Nephron progenitor cell (in vitro differentiated cells): ENCODE measurements around the gene MRPL47.

Experiments
- DNase-seq: peaks from one replicate; pipeline ENCODE4 v3.0.0; 2021
- H3K27ac Mint-ChIP-seq: 2 replicates; pipeline ENCODE4 v1.8.0; 2021; ENCODE audit warnings: mild to moderate bottlenecking, moderate library complexity, mixed read lengths
- H3K27me3 Mint-ChIP-seq: 2 replicates; pipeline ENCODE4 v1.8.0; 2021; ENCODE audit warnings: mild to moderate bottlenecking, low read depth, mixed read lengths; ENCODE audit not compliant: poor library complexity
- H3K36me3 Mint-ChIP-seq: 2 replicates; pipeline ENCODE4 v1.8.0; 2021; ENCODE audit warnings: low read depth, mixed read lengths
- H3K4me1 Mint-ChIP-seq: 2 replicates; pipeline ENCODE4 v1.8.0; 2021; ENCODE audit warnings: mixed read lengths
- H3K4me3 Mint-ChIP-seq: 2 replicates; pipeline ENCODE4 v1.8.0; 2021; ENCODE audit warnings: mild to moderate bottlenecking, moderate library complexity, mixed read lengths
- H3K9me3 Mint-ChIP-seq: 2 replicates; pipeline ENCODE4 v1.8.0; 2021; ENCODE audit warnings: mild to moderate bottlenecking, moderate library complexity, mixed read lengths
- CTCF ChIP-seq: fragments of 200-600 bp; sonication (generic); IDR thresholded peaks from 2 replicates; pipeline ENCODE4 v1.5.0; 2021; ENCODE audit warnings: antibody characterized with exemption

Gene MRPL47

GRCh38 chr3:179580992-179581391 lies 23.4 kb downstream of the MRPL47 start:
- Mint-ChIP-seq H3K36me3 (peaks cover 66% of the 10 kb centered on the region), H3K27me3 (no peaks in the 10 kb centered on the region), H3K27ac (no peak overlapping the region), H3K9me3 (no peaks in the 10 kb centered on the region), H3K4me1 (no peaks in the 10 kb centered on the region), H3K4me3 (no peak overlapping the region)
- no peak for DNase-seq
- no peak for TF ChIP-seq CTCF

GRCh38 chr3:179565496-179565895 lies 38.9 kb downstream of the MRPL47 start:
- H3K9me3 Mint-ChIP-seq = no peaks in the 10 kb centered on the region
- no peak overlapping the region for H3K27ac Mint-ChIP-seq
- no peak for TF ChIP-seq CTCF
- H3K4me1 Mint-ChIP-seq = peaks cover 32% of the 10 kb centered on the region
- DNase-seq = no peak
- no peaks in the 10 kb centered on the region for H3K27me3 Mint-ChIP-seq
- peaks cover 11% of the 10 kb centered on the region for H3K36me3 Mint-ChIP-seq
- no peak overlapping the region for H3K4me3 Mint-ChIP-seq

- Mint-ChIP-seq H3K27ac (peak overlapping the region; percentile 92), H3K4me3 (peak overlapping the region; percentile 95), H3K36me3 (no peaks in the 10 kb centered on the region), H3K4me1 (peaks cover 32% of the 10 kb centered on the region), H3K9me3 (no peaks in the 10 kb centered on the region), H3K27me3 (no peaks in the 10 kb centered on the region)
- TF ChIP-seq CTCF = peak; percentile 25
- DNase-seq = peak; percentile 70
Observed at GRCh38 chr3:179563271-179563783, 41.1 kb downstream of the MRPL47 start.

GRCh38 chr3:179562591-179563270 lies 41.7 kb downstream of the MRPL47 start, which contains the start of gene ACTL6A:
ACTL6A (plus strand) TSS chr3:179562926; CDS start chr3:179563093, 167 bp downstream.
- no peaks in the 10 kb centered on the region for H3K36me3 Mint-ChIP-seq
- H3K4me1 Mint-ChIP-seq = peaks cover 35% of the 10 kb centered on the region
- H3K9me3 Mint-ChIP-seq = no peaks in the 10 kb centered on the region
- peak within 1 kb of the TSS; percentile 95 for H3K4me3 Mint-ChIP-seq
- TF ChIP-seq CTCF = no peak
- peak within 1 kb of the TSS; percentile 100 for H3K27ac Mint-ChIP-seq
- peak; percentile 100 for DNase-seq
- no peaks in the 10 kb centered on the region for H3K27me3 Mint-ChIP-seq

GRCh38 chr3:179560791-179561190 lies 43.6 kb downstream of the MRPL47 start:
- no peaks in the 10 kb centered on the region for H3K27me3 Mint-ChIP-seq
- no peak overlapping the region for H3K4me3 Mint-ChIP-seq
- DNase-seq = no peak
- H3K4me1 Mint-ChIP-seq = peaks cover 36% of the 10 kb centered on the region
- no peak for TF ChIP-seq CTCF
- H3K9me3 Mint-ChIP-seq = no peaks in the 10 kb centered on the region
- H3K27ac Mint-ChIP-seq = no peak overlapping the region
- H3K36me3 Mint-ChIP-seq = no peaks in the 10 kb centered on the region
